Measurements from ENCODE around the gene KCNS1.

DNA sequence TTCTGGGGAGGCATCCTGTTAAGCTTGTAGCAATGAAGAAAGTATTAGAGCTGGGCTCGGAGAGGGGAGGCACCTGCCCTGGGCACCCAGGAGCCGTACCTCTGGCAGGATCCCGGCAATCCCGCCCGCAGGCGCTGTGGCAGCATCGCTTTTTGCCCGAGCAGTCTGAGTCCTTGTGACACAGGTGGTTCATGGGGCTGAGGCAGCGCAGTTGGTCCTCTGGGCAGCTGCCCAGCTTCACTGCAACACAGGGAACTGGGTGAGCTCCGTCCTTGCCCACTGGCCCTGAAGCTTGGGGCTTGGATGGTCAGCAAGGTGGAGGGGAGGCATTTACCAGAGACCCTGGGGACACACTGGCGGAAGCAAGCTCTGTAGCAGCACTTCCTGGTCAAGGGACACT lies 9.4 kb upstream of the KCNS1 start:
- TF ChIP-seq EP300 (IDR thresholded peaks at IDR 0.05): no peak
- TF ChIP-seq POLR2A (IDR thresholded peaks at IDR 0.05): no peak
- no peak for TF ChIP-seq CTCF (IDR thresholded peaks at IDR 0.05)
- no peak for TF ChIP-seq POLR2AphosphoS5 (IDR thresholded peaks at IDR 0.05)
